Measurements from ENCODE around the gene SYNGR4. TPM values are rescaled to one million over a fixed set of nuclear protein-coding genes. Genes with fewer than 3 reads are reported as not detected.
A peak's percentile ranks its signal among the peaks of the same experiment; 100 is the strongest.

The SYNGR4 gene
- total RNA-seq, 1 experiment from 2014 or later, result not detected

- Histone ChIP-seq H3K4me3 (ENCODE audit: low read depth, low read length, poor library complexity, severe bottlenecking) (peak overlapping the region; percentile 57), H3K36me3 (ENCODE audit: insufficient read depth, low read length, poor library complexity, severe bottlenecking) (no peaks in the 10 kb centered on the region), H3K27ac (ENCODE audit: low read depth, low read length, poor library complexity, severe bottlenecking) (no peak overlapping the region), H3K9me3 (ENCODE audit: low read depth, low read length, poor library complexity, severe bottlenecking) (no peaks in the 10 kb centered on the region), H3K27me3 (replicated peaks; ENCODE audit: insufficient read depth, low read depth, low read length, poor library complexity) (no peaks in the 10 kb centered on the region), H3K4me1 (ENCODE audit: insufficient read depth, low read length, poor library complexity, severe bottlenecking) (peaks cover 65% of the 10 kb centered on the region)
- ChIA-PET CTCF (interaction anchor here (0.6 to 1.1 kb wide), 3 partner anchors 9 to 92 kb away, joined by 3 to 9 read pairs (median 5); no protein-coding TSS in a partner anchor), POLR2A (ENCODE audit: low non-redundant PET) (interaction anchor here (0.5 kb wide), 1 partner anchor 211 kb away, joined by 3 read pairs; no protein-coding TSS in a partner anchor)
- DNase-seq (ENCODE audit: low spot score), result no peak
- intact Hi-C loops (cut with micrococcal nuclease; ENCODE audit: unreplicated experiment), result loop anchor here (5.0 kb wide), 2 partner anchors 53 to 72 kb away; partner anchors contain the start of gene GRWD1
- no TSS peak for BruUV-seq (replicated peaks)
- TF ChIP-seq CTCF (conservative IDR thresholded peaks at IDR 0.05; ENCODE audit: low read depth, low read length) (no peak), EZH2 (IDR thresholded peaks at IDR 0.05; ENCODE audit: borderline replicate concordance, low read depth, low read length, poor library complexity, severe bottlenecking) (no peak)
Observed at GRCh38 chr19:48394331-48395169, 30.4 kb downstream of the SYNGR4 start.

GRCh38 chr19:48395170-48395455 lies 30.9 kb downstream of the SYNGR4 start:
- ChIA-PET POLR2A (ENCODE audit: low non-redundant PET) (no interaction called here), CTCF (interaction anchor here (0.6 kb wide), 2 partner anchors 28 to 1030 kb away, joined by 3 to 8 read pairs; partner anchors contain the start of gene GFY)
- Histone ChIP-seq H3K4me1 (ENCODE audit: insufficient read depth, low read length, poor library complexity, severe bottlenecking) (peaks cover 69% of the 10 kb centered on the region), H3K4me3 (ENCODE audit: low read depth, low read length, poor library complexity, severe bottlenecking) (peak overlapping the region; percentile 57), H3K36me3 (ENCODE audit: insufficient read depth, low read length, poor library complexity, severe bottlenecking) (no peaks in the 10 kb centered on the region), H3K27ac (ENCODE audit: low read depth, low read length, poor library complexity, severe bottlenecking) (no peak overlapping the region), H3K27me3 (replicated peaks; ENCODE audit: insufficient read depth, low read depth, low read length, poor library complexity) (no peaks in the 10 kb centered on the region), H3K9me3 (ENCODE audit: low read depth, low read length, poor library complexity, severe bottlenecking) (no peaks in the 10 kb centered on the region)
- TF ChIP-seq CTCF (conservative IDR thresholded peaks at IDR 0.05; ENCODE audit: low read depth, low read length) (no peak), EZH2 (IDR thresholded peaks at IDR 0.05; ENCODE audit: borderline replicate concordance, low read depth, low read length, poor library complexity, severe bottlenecking) (no peak)
- BruUV-seq (replicated peaks), result no TSS peak
- intact Hi-C loops (cut with micrococcal nuclease; ENCODE audit: unreplicated experiment), result loop anchor here (5.0 kb wide), 1 partner anchor 73 kb away; a partner anchor contains a TSS
- DNase-seq (ENCODE audit: low spot score), result no peak

- H3K9me3 ChIP-seq (ENCODE audit: low read depth, low read length, poor library complexity, severe bottlenecking), result no peaks in the 10 kb centered on the region
- peak overlapping the region; percentile 57 for H3K4me3 ChIP-seq (ENCODE audit: low read depth, low read length, poor library complexity, severe bottlenecking)
- TF ChIP-seq CTCF (conservative IDR thresholded peaks at IDR 0.05; ENCODE audit: low read depth, low read length), result no peak
- TF ChIP-seq EZH2 (IDR thresholded peaks at IDR 0.05; ENCODE audit: borderline replicate concordance, low read depth, low read length, poor library complexity, severe bottlenecking), result no peak
- H3K27ac ChIP-seq (ENCODE audit: low read depth, low read length, poor library complexity, severe bottlenecking), result peak overlapping the region; percentile 34
- no peak for DNase-seq (ENCODE audit: low spot score)
- no peaks in the 10 kb centered on the region for H3K36me3 ChIP-seq (ENCODE audit: insufficient read depth, low read length, poor library complexity, severe bottlenecking)
- CTCF ChIA-PET, result interaction anchor here (0.6 kb wide), 2 partner anchors 28 to 1030 kb away, joined by 3 to 8 read pairs; partner anchors contain the start of gene GFY
- no TSS peak for BruUV-seq (replicated peaks)
- H3K27me3 ChIP-seq (replicated peaks; ENCODE audit: insufficient read depth, low read depth, low read length, poor library complexity), result no peaks in the 10 kb centered on the region
- intact Hi-C loops (cut with micrococcal nuclease; ENCODE audit: unreplicated experiment), result loop anchor here (5.0 kb wide), 1 partner anchor 73 kb away; a partner anchor contains a TSS
- H3K4me1 ChIP-seq (ENCODE audit: insufficient read depth, low read length, poor library complexity, severe bottlenecking), result peaks cover 73% of the 10 kb centered on the region
- POLR2A ChIA-PET (ENCODE audit: low non-redundant PET), result interaction anchor here (0.7 kb wide), 1 partner anchor 97 kb away, joined by 10 read pairs; no protein-coding TSS in a partner anchor
Observed at GRCh38 chr19:48395499-48395898, 31.3 kb downstream of the SYNGR4 start.
